Trophoblast cell (in vitro differentiated cells and primary cell): Measurements from ENCODE around the gene RAPGEF1.

Source experiments
- DNase-seq, 2 donors: peaks; one replicate each; pipeline ENCODE4 v3.0.0-alpha.2; 2016
- H2AFZ ChIP-seq: 2 replicates; pipeline ENCODE4 v1.6.1; 2013; ENCODE audit warnings: low read length, moderate library complexity, mild to moderate bottlenecking; ENCODE audit not compliant: insufficient read depth, poor library complexity
- H2AK5ac ChIP-seq: 2 replicates; pipeline ENCODE4 v1.6.1; 2013; ENCODE audit warnings: mild to moderate bottlenecking, low read length
- H2BK120ac ChIP-seq: 2 replicates; pipeline ENCODE4 v1.6.1; 2013; ENCODE audit warnings: low read length, mild to moderate bottlenecking, moderate library complexity; ENCODE audit not compliant: insufficient read depth, poor library complexity
- H2BK12ac ChIP-seq: 2 replicates; pipeline ENCODE4 v1.6.1; 2013; ENCODE audit warnings: mild to moderate bottlenecking, low read length, moderate library complexity
- H2BK5ac ChIP-seq: 2 replicates; pipeline ENCODE4 v1.6.1; 2013; ENCODE audit warnings: low read length, low read depth, moderate library complexity, mild to moderate bottlenecking; ENCODE audit not compliant: poor library complexity
- H3K14ac ChIP-seq: 2 replicates; pipeline ENCODE4 v1.6.1; 2013; ENCODE audit warnings: mild to moderate bottlenecking, low read length
- H3K18ac ChIP-seq: 2 replicates; pipeline ENCODE4 v1.6.1; 2013; ENCODE audit warnings: mild to moderate bottlenecking, low read length
- H3K23ac ChIP-seq: 2 replicates; pipeline ENCODE4 v1.6.1; 2013; ENCODE audit warnings: low read length
- H3K27ac ChIP-seq: 2 replicates; pipeline ENCODE4 v1.5.1; 2013; ENCODE audit warnings: low read depth, mild to moderate bottlenecking, inconsistent platforms, low read length, moderate library complexity
- H3K27me3 ChIP-seq: 2 replicates; pipeline ENCODE4 v1.6.1; 2013; ENCODE audit warnings: inconsistent platforms, mild to moderate bottlenecking, low read length, moderate library complexity; ENCODE audit not compliant: insufficient read depth
- H3K36me3 ChIP-seq, 2 experiments: 1 replicate in 1 of 2; 2 replicates in 1 of 2; pipeline ENCODE4 v1.6.1; 2013; ENCODE audit warnings: low read length in 2 of 2, mild to moderate bottlenecking in 2 of 2, moderate library complexity in 1 of 2; ENCODE audit not compliant: insufficient read depth in 2 of 2, control insufficient read depth in 1 of 2
- H3K4ac ChIP-seq: 2 replicates; pipeline ENCODE4 v1.6.1; 2013; ENCODE audit warnings: low read depth, mild to moderate bottlenecking, low read length, moderate library complexity
- H3K4me1 ChIP-seq, 2 experiments: 1 replicate in 1 of 2; 2 replicates in 1 of 2; pipeline ENCODE4 v1.6.1; 2013; ENCODE audit warnings: low read length in 2 of 2, mild to moderate bottlenecking in 2 of 2, moderate library complexity in 1 of 2; ENCODE audit not compliant: insufficient read depth in 2 of 2, control insufficient read depth in 1 of 2
- H3K4me2 ChIP-seq: 2 replicates; pipeline ENCODE4 v1.6.1; 2013; ENCODE audit warnings: inconsistent platforms, mild to moderate bottlenecking, low read length, moderate library complexity
- H3K4me3 ChIP-seq: 2 replicates; pipeline ENCODE4 v1.5.1; 2013; ENCODE audit warnings: mild to moderate bottlenecking, low read depth, low read length, inconsistent platforms
- H3K79me1 ChIP-seq: one replicate; pipeline ENCODE4 v1.6.1; 2013; ENCODE audit warnings: low read length
- H3K79me2 ChIP-seq: 2 replicates; pipeline ENCODE4 v1.6.1; 2013; ENCODE audit warnings: low read length, mild to moderate bottlenecking; ENCODE audit not compliant: control insufficient read depth, insufficient read depth, poor library complexity
- H3K9ac ChIP-seq: 2 replicates; pipeline ENCODE4 v1.6.1; 2013; ENCODE audit warnings: mild to moderate bottlenecking, low read length
- H3K9me3 ChIP-seq: 2 replicates; pipeline ENCODE4 v1.6.1; 2013; ENCODE audit warnings: low read depth, mild to moderate bottlenecking, control low read depth, inconsistent platforms, low read length; ENCODE audit not compliant: insufficient read depth
- H4K12ac ChIP-seq: 2 replicates; pipeline ENCODE4 v1.6.1; 2013; ENCODE audit warnings: low read depth, mild to moderate bottlenecking, low read length, moderate library complexity
- H4K8ac ChIP-seq: 2 replicates; pipeline ENCODE4 v1.6.1; 2013; ENCODE audit warnings: low read depth, mild to moderate bottlenecking, low read length, moderate library complexity
- H4K91ac ChIP-seq: one replicate; pipeline ENCODE4 v1.6.1; 2013; ENCODE audit warnings: low read depth, mild to moderate bottlenecking, low read length, moderate library complexity
- WGBS: extraction: QIAGEN DNeasy Blood & Tissue Kit; methylation state at CpG from one replicate; pipeline ENCODE4 v1.1.7; 2013; ENCODE audit warnings: missing lambda C conversion rate; ENCODE audit not compliant: insufficient read length, insufficient coverage; ENCODE audit errors: extremely low coverage; 5-methylcytosine and 5-hydroxymethylcytosine counted together

RAPGEF1 gene

GRCh38 chr9:131731237-131731636 is 8.6 kb downstream of the RAPGEF1 start:
- H3K4ac ChIP-seq, result peak overlapping the region; percentile 16
- no peak for DNase-seq
- no peaks in the 10 kb centered on the region for H3K9me3 ChIP-seq
- no peak overlapping the region for H4K12ac ChIP-seq
- H3K79me2 ChIP-seq, result peaks cover 22% of the 10 kb centered on the region
- no peak overlapping the region for H4K91ac ChIP-seq
- H3K4me2 ChIP-seq, result no peak overlapping the region
- H3K27ac ChIP-seq, result no peak overlapping the region
- peaks cover 5% of the 10 kb centered on the region for H3K79me1 ChIP-seq
- no peak overlapping the region for H2BK5ac ChIP-seq
- H4K8ac ChIP-seq, result no peak overlapping the region
- no peak overlapping the region for H2BK120ac ChIP-seq
- peaks cover 0 to 2% of the 10 kb centered on the region in 2 experiments for H3K36me3 ChIP-seq
- H2AFZ ChIP-seq, result no peak overlapping the region
- no CpG with 5 or more reads among the region's 7 CpGs for WGBS
- no peak overlapping the region for H2AK5ac ChIP-seq
- no peak overlapping the region for H3K18ac ChIP-seq
- no peak overlapping the region for H3K23ac ChIP-seq
- no peaks in the 10 kb centered on the region for H3K27me3 ChIP-seq
- no peak overlapping the region for H2BK12ac ChIP-seq
- no peak overlapping the region for H3K4me3 ChIP-seq
- H3K9ac ChIP-seq, result no peak overlapping the region
- no peak overlapping the region for H3K14ac ChIP-seq
- H3K4me1 ChIP-seq, result peaks cover 30 to 44% of the 10 kb centered on the region in 2 experiments

GRCh38 chr9:131728961-131729360 is 10.9 kb downstream of the RAPGEF1 start:
- no peak overlapping the region for H4K12ac ChIP-seq
- peaks cover under 1% of the 10 kb centered on the region for H3K79me1 ChIP-seq
- H3K79me2 ChIP-seq, result peaks cover 24% of the 10 kb centered on the region
- no peak overlapping the region for H2BK120ac ChIP-seq
- no peak overlapping the region for H2AFZ ChIP-seq
- H3K27ac ChIP-seq, result no peak overlapping the region
- H4K8ac ChIP-seq, result no peak overlapping the region
- no peak overlapping the region for H2BK12ac ChIP-seq
- no peak overlapping the region for H2AK5ac ChIP-seq
- H3K4me1 ChIP-seq, result peaks cover 18 to 31% of the 10 kb centered on the region in 2 experiments
- H3K23ac ChIP-seq, result no peak overlapping the region
- no peak overlapping the region for H3K4me2 ChIP-seq
- no peak overlapping the region for H3K18ac ChIP-seq
- H4K91ac ChIP-seq, result no peak overlapping the region
- DNase-seq, result no peak
- no peak overlapping the region for H3K4me3 ChIP-seq
- no peak overlapping the region for H3K9ac ChIP-seq
- no peaks in the 10 kb centered on the region for H3K27me3 ChIP-seq
- no CpG with 5 or more reads among the region's 3 CpGs for WGBS
- no peak overlapping the region for H2BK5ac ChIP-seq
- no peaks in the 10 kb centered on the region for H3K36me3 ChIP-seq
- no peaks in the 10 kb centered on the region for H3K9me3 ChIP-seq
- no peak overlapping the region for H3K4ac ChIP-seq
- H3K14ac ChIP-seq, result no peak overlapping the region

DNA sequence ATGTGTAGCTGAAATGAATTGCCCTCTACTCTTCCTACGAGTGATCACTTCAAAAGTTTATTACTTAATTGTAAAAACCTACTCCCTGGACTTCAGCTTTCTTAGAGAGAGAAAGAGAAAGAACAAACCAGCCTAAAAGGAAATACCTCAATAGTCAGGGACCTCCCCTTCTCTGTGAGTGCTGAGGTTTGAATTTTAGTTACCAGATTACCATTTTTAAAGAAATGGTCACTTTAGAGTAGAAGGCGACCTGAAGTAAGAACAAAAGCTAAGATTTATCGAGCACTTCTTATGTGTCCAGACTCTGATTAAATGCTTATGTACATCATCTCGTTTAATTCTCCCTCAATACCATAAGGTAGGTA is 11.3 kb downstream of the RAPGEF1 start:
- no peak for DNase-seq
- Histone ChIP-seq H3K36me3 (no peaks in the 10 kb centered on the region), H4K12ac (no peak overlapping the region), H3K23ac (no peak overlapping the region), H2BK5ac (no peak overlapping the region), H2BK12ac (no peak overlapping the region), H3K27me3 (no peaks in the 10 kb centered on the region), H3K9ac (no peak overlapping the region), H2BK120ac (no peak overlapping the region), H3K14ac (no peak overlapping the region), H3K79me1 (no peaks in the 10 kb centered on the region), H4K8ac (no peak overlapping the region), H3K79me2 (peaks cover 25% of the 10 kb centered on the region), H3K4me2 (no peak overlapping the region), H2AK5ac (no peak overlapping the region), H3K27ac (no peak overlapping the region), H3K4me3 (no peak overlapping the region), H4K91ac (no peak overlapping the region), H3K9me3 (no peaks in the 10 kb centered on the region), H2AFZ (no peak overlapping the region), H3K18ac (no peak overlapping the region), H3K4ac (no peak overlapping the region), H3K4me1 (peaks cover 16 to 30% of the 10 kb centered on the region in 2 experiments)
- no CpG with 5 or more reads among the region's 4 CpGs for WGBS

- Histone ChIP-seq H3K4me3 (no peak overlapping the region), H3K79me1 (no peaks in the 10 kb centered on the region), H2BK5ac (no peak overlapping the region), H3K9ac (no peak overlapping the region), H4K8ac (no peak overlapping the region), H3K79me2 (peaks cover 25% of the 10 kb centered on the region), H3K14ac (no peak overlapping the region), H3K36me3 (no peaks in the 10 kb centered on the region), H4K12ac (no peak overlapping the region), H3K4me1 (peaks cover 12 to 27% of the 10 kb centered on the region in 2 experiments), H3K4me2 (no peak overlapping the region), H3K18ac (no peak overlapping the region), H3K23ac (no peak overlapping the region), H2AK5ac (no peak overlapping the region), H4K91ac (no peak overlapping the region), H3K9me3 (no peaks in the 10 kb centered on the region), H2BK12ac (no peak overlapping the region), H3K27ac (no peak overlapping the region), H3K4ac (no peak overlapping the region), H3K27me3 (no peaks in the 10 kb centered on the region), H2BK120ac (no peak overlapping the region), H2AFZ (no peak overlapping the region)
- no CpG with 5 or more reads among the region's 5 CpGs for WGBS
- DNase-seq, result no peak
Measured at GRCh38 chr9:131727795-131728545, 11.9 kb downstream of the RAPGEF1 start.
